Right lobe of liver (tissue), 4 donors: ENCODE results near the gene ZER1.

Experiments
- CTCF ChIP-seq, 4 donors: fragments of 200-600 bp in 3 of 4; fragments of 450-650 bp in 1 of 4; IDR thresholded peaks; one replicate each; pipeline versions ENCODE4 v1.5.1 to v1.8.0; 2016 to 2022; ENCODE audit warnings: antibody characterized with exemption in 4 of 4, mild to moderate bottlenecking in 2 of 4
- POLR2A ChIP-seq: fragments of 450-650 bp; IDR thresholded peaks from one replicate; pipeline ENCODE4 v1.6.1; 2017; ENCODE audit warnings: antibody characterized with exemption, mild to moderate bottlenecking
- donor health status: DM: no; HTN: no; CAD: no.
- donor health status: DM: no; HTN: no; CAD: no.
- donor health status: DM: no; HTN: yes; CAD: no.

- TF ChIP-seq CTCF (IDR thresholded peaks at IDR 0.05) (no peak), POLR2A (no peak)
Measured at GRCh38 chr9:128810873-128811272, 39.1 kb upstream of the ZER1 start.
